ENCODE measurements around the gene EDNRA.

EDNRA gene

GRCh38 chr4:147590249-147590920 is 109.5 kb downstream of the EDNRA start:
- no peak for DNase-seq

- no peak for DNase-seq
Measured at GRCh38 chr4:147591106-147591505, 110.2 kb downstream of the EDNRA start.

DNA sequence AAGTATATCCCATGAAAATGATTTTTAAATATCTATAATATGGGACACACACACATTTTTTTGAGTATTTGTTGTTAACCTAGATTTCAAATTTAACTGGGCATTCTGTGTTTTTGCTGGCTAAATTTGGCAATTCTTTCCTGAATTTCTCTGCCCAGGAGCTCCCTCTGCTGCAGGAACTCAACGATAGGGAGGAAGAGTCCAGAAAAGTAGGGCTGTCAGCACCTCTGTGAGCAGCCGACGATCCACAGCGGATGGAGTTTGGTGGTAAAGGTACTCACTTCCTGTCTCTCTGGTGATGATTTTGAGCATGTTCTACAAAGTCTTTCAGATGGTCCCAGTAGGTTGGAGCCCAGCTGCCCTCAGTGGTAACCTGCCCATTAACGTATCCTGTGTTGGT is 113.2 kb downstream of the EDNRA start:
- DNase-seq = no peak

Measured in NCI-H2107 (cell line).